ENCODE results near the gene PHLDB1. TPM values are rescaled to one million over a fixed set of nuclear protein-coding genes. Genes with fewer than 3 reads are reported as not detected.

Gene PHLDB1
- total RNA-seq, 4 donors from 2014 or later = 92.6 to 276 (median 161) TPM

GRCh38 chr11:118618115-118618990 is 10.9 kb downstream of the PHLDB1 start:
- Histone ChIP-seq H3K36me3 (no peaks in the 10 kb centered on the region), H3K9me3 (no peaks in the 10 kb centered on the region), H3K4me3 (no peak overlapping the region), H3K4me1 (peaks cover 16 to 64% (median 44%) of the 10 kb centered on the region in 4 donors), H3K27ac (peak overlapping the region; percentile 74 to 90 (median 80)), H3K27me3 (no peaks in the 10 kb centered on the region)
- TF ChIP-seq EP300 (IDR thresholded peaks at IDR 0.05; ENCODE audit: low read depth) = no peak
- no peak for TF ChIP-seq POLR2A (IDR thresholded peaks at IDR 0.05)
- TF ChIP-seq CTCF (IDR thresholded peaks at IDR 0.05) = no peak
- TF ChIP-seq POLR2AphosphoS5 (IDR thresholded peaks at IDR 0.05) = peak in 1 of 3 donors; percentile 46
- DNase-seq = no peak
- in situ Hi-C loops (cut with MboI; ENCODE audit: low pct_ligation_motif_present in 1 of 4, low pct_unique_long_range_greater_than_20kb in 1 of 4, low sequenced_read_pairs in 3 of 4) = no loop called here
- 43 to 70% methylated on average over 5 to 11 of the region's 11 CpGs for WGBS, 2 donors (ENCODE audit: low coverage in 1 of 2)
- intact Hi-C loops (cut with DNase I; ENCODE audit: low total_unique reads) = no loop called here

DNA sequence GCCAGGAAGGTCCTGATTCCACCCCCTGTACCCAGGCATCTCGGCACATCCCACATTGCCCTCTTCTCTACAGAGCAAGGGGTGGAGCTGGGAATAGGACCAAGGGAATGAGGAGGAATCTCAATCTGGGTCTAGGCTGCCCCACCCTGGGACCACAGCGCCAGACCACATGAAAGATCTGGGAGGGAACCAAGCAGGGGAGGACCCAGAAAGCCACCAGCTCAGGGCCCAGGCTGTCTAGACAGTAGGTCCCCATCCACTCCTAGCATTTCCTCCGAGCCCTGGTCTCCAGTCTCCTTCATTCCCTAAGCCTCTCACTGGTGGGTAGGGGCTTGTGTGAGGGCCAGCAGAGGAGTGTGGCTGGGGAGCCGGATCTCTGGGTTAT is 11.6 kb downstream of the PHLDB1 start:
- 41 to 43% methylated on average over 1 to 4 of the region's 4 CpGs for whole genome bisulfite sequencing, 2 donors (ENCODE audit: low coverage in 1 of 2)
- peaks cover 16 to 65% (median 44%) of the 10 kb centered on the region in 4 donors for H3K4me1 ChIP-seq

DNA sequence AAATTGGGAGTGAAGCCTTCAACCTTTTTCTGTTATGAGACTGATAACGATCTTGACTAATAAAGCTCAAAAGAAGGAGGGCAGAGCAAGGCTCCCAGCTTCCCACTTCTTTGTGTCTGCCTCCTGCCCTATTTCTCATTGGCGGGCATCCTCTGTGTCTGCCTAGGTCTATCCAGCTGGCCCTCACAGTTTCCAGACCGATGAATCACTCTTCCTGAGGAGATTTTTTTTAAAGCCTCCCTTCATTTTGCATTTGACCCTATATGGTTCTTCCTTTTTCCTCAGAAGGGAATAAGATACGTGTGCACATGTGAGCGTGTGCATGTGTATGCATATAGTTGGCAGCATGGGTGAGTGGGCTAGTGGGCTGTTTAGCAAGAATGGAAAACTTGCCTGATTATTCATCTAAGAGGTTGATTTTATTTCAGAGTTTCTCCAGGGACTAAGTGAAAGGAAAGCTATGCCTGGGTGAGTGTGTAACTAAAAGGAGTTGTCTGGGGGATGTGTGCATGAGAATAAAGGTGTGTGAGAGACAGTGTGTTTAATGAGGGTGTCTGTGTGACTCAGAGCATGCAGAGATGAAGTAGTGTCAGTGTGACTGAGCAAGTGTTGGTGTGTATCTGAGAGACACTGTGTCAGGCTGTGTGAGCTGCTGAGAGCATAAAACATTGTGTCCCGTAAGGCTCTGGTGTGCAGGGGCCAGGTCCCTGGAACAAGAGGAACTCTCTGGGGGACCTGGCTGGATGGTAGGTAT is 12.2 kb downstream of the PHLDB1 start:
- no peaks in the 10 kb centered on the region for H3K9me3 ChIP-seq
- no peaks in the 10 kb centered on the region for H3K36me3 ChIP-seq
- H3K27me3 ChIP-seq = no peaks in the 10 kb centered on the region
- H3K27ac ChIP-seq = peak overlapping the region; percentile 74 to 90 (median 80)
- H3K4me1 ChIP-seq = peaks cover 16 to 65% (median 44%) of the 10 kb centered on the region in 4 donors
- H3K4me3 ChIP-seq = no peak overlapping the region
- intact Hi-C loops (cut with DNase I; ENCODE audit: low total_unique reads) (no loop called here), in situ Hi-C loops (cut with MboI; ENCODE audit: low pct_ligation_motif_present in 1 of 4, low pct_unique_long_range_greater_than_20kb in 1 of 4, low sequenced_read_pairs in 3 of 4) (no loop called here)
- TF ChIP-seq POLR2A (IDR thresholded peaks at IDR 0.05) = no peak
- no peak for TF ChIP-seq CTCF (IDR thresholded peaks at IDR 0.05)
- no peak for TF ChIP-seq EP300 (IDR thresholded peaks at IDR 0.05; ENCODE audit: low read depth)
- no peak for TF ChIP-seq POLR2AphosphoS5 (IDR thresholded peaks at IDR 0.05)
- no peak for DNase-seq
- WGBS, 2 donors (ENCODE audit: low coverage in 1 of 2) = 33 to 66% methylated on average over 1 to 6 of the region's 6 CpGs

More for the DNA sequence above, 11.6 kb downstream of the PHLDB1 start:
- intact Hi-C loops (cut with DNase I; ENCODE audit: low total_unique reads) = no loop called here
- DNase-seq = no peak
- no peak for TF ChIP-seq CTCF (IDR thresholded peaks at IDR 0.05)
- no peak for TF ChIP-seq POLR2AphosphoS5 (IDR thresholded peaks at IDR 0.05)
- TF ChIP-seq POLR2A (IDR thresholded peaks at IDR 0.05) = no peak
- no peak for TF ChIP-seq EP300 (IDR thresholded peaks at IDR 0.05; ENCODE audit: low read depth)
- H3K36me3 ChIP-seq = no peaks in the 10 kb centered on the region
- no peaks in the 10 kb centered on the region for H3K9me3 ChIP-seq
- in situ Hi-C loops (cut with MboI; ENCODE audit: low pct_ligation_motif_present in 1 of 4, low pct_unique_long_range_greater_than_20kb in 1 of 4, low sequenced_read_pairs in 3 of 4) = no loop called here
- H3K27ac ChIP-seq = peak overlapping the region; percentile 74 to 90 (median 80)
- no peaks in the 10 kb centered on the region for H3K27me3 ChIP-seq
- no peak overlapping the region for H3K4me3 ChIP-seq

GRCh38 chr11:118620529-118621070 is 13.2 kb downstream of the PHLDB1 start:
- intact Hi-C loops (cut with DNase I; ENCODE audit: low total_unique reads) = no loop called here

More at GRCh38 chr11:118620529-118621070, 13.2 kb downstream of the PHLDB1 start:
- 66% methylated on average over 7 of the region's 7 CpGs; no CpG with 5 or more reads in 1 of the 2 donors for WGBS, 2 donors (ENCODE audit: low coverage in 1 of 2)
- H3K4me1 ChIP-seq = peaks cover 16 to 65% (median 44%) of the 10 kb centered on the region in 4 donors
- no peak for DNase-seq
- no peaks in the 10 kb centered on the region for H3K36me3 ChIP-seq
- no peak for TF ChIP-seq POLR2A (IDR thresholded peaks at IDR 0.05)
- TF ChIP-seq EP300 (IDR thresholded peaks at IDR 0.05; ENCODE audit: low read depth) = no peak
- no peak for TF ChIP-seq POLR2AphosphoS5 (IDR thresholded peaks at IDR 0.05)
- no peak for TF ChIP-seq CTCF (IDR thresholded peaks at IDR 0.05)
- no peaks in the 10 kb centered on the region for H3K27me3 ChIP-seq
- peak overlapping the region in 1 of 4 donors; percentile 56 for H3K4me3 ChIP-seq
- in situ Hi-C loops (cut with MboI; ENCODE audit: low pct_ligation_motif_present in 1 of 4, low pct_unique_long_range_greater_than_20kb in 1 of 4, low sequenced_read_pairs in 3 of 4) = no loop called here
- no peaks in the 10 kb centered on the region for H3K9me3 ChIP-seq
- H3K27ac ChIP-seq = peak overlapping the region; percentile 74 to 90 (median 80)

All from transverse colon (tissue), 4 donors.